H1 (cell line): ENCODE data around the gene COL6A5. TPM values are rescaled to one million over a fixed set of nuclear protein-coding genes. Genes with fewer than 3 reads are reported as not detected.

Experiments used
- CTCF ChIA-PET: fragments of 300-600 bp; sonication (Branson Sonifier 250); formaldehyde crosslinking; loops from one replicate; lab custom pipeline; 2021; ENCODE audit not compliant: partially characterized antibody; lab: Charles Lee
- POLR2A ChIA-PET: fragments of 300-600 bp; sonication (Branson Sonifier 250); formaldehyde crosslinking; loops from one replicate; lab custom pipeline; 2021; ENCODE audit warnings: inconsistent platforms; ENCODE audit not compliant: partially characterized antibody; lab: Charles Lee
- DNase-seq, 2 experiments: peaks; one replicate each; pipeline versions ENCODE4 v3.0.0 to v3.0.0-alpha.2; 2010 to 2022; ENCODE audit warnings: low spot score in 2 of 2, low read depth in 1 of 2, mixed read lengths in 1 of 2
- FAIRE-seq: peaks from 2 replicates; lab custom pipeline; 2011; peaks lifted over from hg19 to GRCh38; lab: Jason Lieb, UNC
- H2AFZ ChIP-seq: 2 replicates; pipeline ENCODE4 v1.8.1; 2012; ENCODE audit warnings: low read length, inconsistent platforms
- H2AK5ac ChIP-seq: 2 replicates; pipeline ENCODE4 v1.6.1; 2013; ENCODE audit warnings: low read depth, low read length
- H2BK120ac ChIP-seq: replicated peaks from 2 replicates; pipeline ENCODE3; 2013; ENCODE audit warnings: low read depth, low read length, inconsistent platforms
- H2BK12ac ChIP-seq: 2 replicates; pipeline ENCODE4 v1.6.1; 2013; ENCODE audit warnings: low read depth, low read length
- H2BK15ac ChIP-seq: 2 replicates; pipeline ENCODE4 v1.6.1; 2013; ENCODE audit warnings: low read length
- H2BK20ac ChIP-seq: 2 replicates; pipeline ENCODE4 v1.6.1; 2013; ENCODE audit warnings: low read length
- H2BK5ac ChIP-seq: 2 replicates; pipeline ENCODE4 v1.6.1; 2013; ENCODE audit warnings: low read depth, low read length
- H3K14ac ChIP-seq: 2 replicates; pipeline ENCODE4 v1.6.1; 2013; ENCODE audit warnings: inconsistent platforms; ENCODE audit not compliant: insufficient read length
- H3K18ac ChIP-seq: 2 replicates; pipeline ENCODE4 v1.6.1; 2013; ENCODE audit warnings: low read length; ENCODE audit errors: extremely low read depth
- H3K23ac ChIP-seq: 2 replicates; pipeline ENCODE4 v1.6.1; 2013; ENCODE audit warnings: inconsistent platforms; ENCODE audit not compliant: insufficient read length
- H3K23me2 ChIP-seq: 2 replicates; pipeline ENCODE4 v1.6.1; 2013; ENCODE audit warnings: low read depth, low read length
- H3K27ac ChIP-seq: 2 replicates; pipeline ENCODE4 v1.6.1; 2011; ENCODE audit warnings: low read depth, low read length, inconsistent platforms
- H3K27me3 ChIP-seq, 4 experiments: replicated peaks in 1 of 4; 1 replicate in 1 of 4; 2 replicates in 3 of 4; pipeline versions ENCODE4 v1.6.1 to v1.8.1; 2011 to 2013; ENCODE audit warnings: low read length in 3 of 4, mild to moderate bottlenecking in 3 of 4, inconsistent platforms in 2 of 4, mixed read lengths in 2 of 4, moderate library complexity in 1 of 4; ENCODE audit not compliant: control insufficient read depth in 3 of 4, insufficient read depth in 3 of 4; ENCODE audit errors: extremely low read depth in 1 of 4
- H3K36me3 ChIP-seq, 4 experiments: 2 replicates each; pipeline versions ENCODE4 v1.6.1 to v1.8.1; 2011 to 2013; ENCODE audit warnings: mild to moderate bottlenecking in 4 of 4, low read length in 3 of 4, moderate library complexity in 2 of 4, control low read depth in 1 of 4, inconsistent platforms in 1 of 4; ENCODE audit not compliant: insufficient read depth in 4 of 4, control insufficient read depth in 2 of 4
- H3K4ac ChIP-seq: replicated peaks from 2 replicates; pipeline ENCODE3; 2013; ENCODE audit warnings: low read length, low read depth, mixed read lengths, inconsistent platforms; ENCODE audit not compliant: insufficient read length
- H3K4me1 ChIP-seq, 4 experiments: replicated peaks in 1 of 4; 1 replicate in 1 of 4; 2 replicates in 3 of 4; pipeline versions ENCODE4 v1.6.1 to v1.8.1; 2011 to 2013; ENCODE audit warnings: low read length in 3 of 4, inconsistent platforms in 2 of 4, mixed read lengths in 1 of 4; ENCODE audit not compliant: insufficient read depth in 4 of 4, control insufficient read depth in 3 of 4
- H3K4me2 ChIP-seq, 2 experiments: 2 replicates each; pipeline versions ENCODE4 v1.6.1 to v1.8.1; 2011 to 2013; ENCODE audit warnings: low read depth in 2 of 2, low read length in 2 of 2, control low read depth in 1 of 2, inconsistent platforms in 1 of 2, mild to moderate bottlenecking in 1 of 2; ENCODE audit not compliant: insufficient read depth in 1 of 2
- H3K4me3 ChIP-seq, 4 experiments: fragments of 200-600, 300-600 bp in 1 of 4; sonication (generic), shearing (Covaris generic), sonication (Bioruptor Twin) in 1 of 4; 2 replicates each; pipeline versions ENCODE4 v1.5.1 to v1.8.1; 2011 to 2016; ENCODE audit warnings: low read length in 4 of 4, low read depth in 3 of 4, control low read depth in 2 of 4, inconsistent platforms in 2 of 4, mild to moderate bottlenecking in 2 of 4, mixed read lengths in 1 of 4, moderate library complexity in 1 of 4; ENCODE audit not compliant: insufficient read depth in 2 of 4; ENCODE audit errors: extremely low read depth in 1 of 4
- H3K56ac ChIP-seq: replicated peaks from 2 replicates; pipeline ENCODE3; 2013; ENCODE audit warnings: low read depth, mild to moderate bottlenecking, mixed read lengths, low read length, inconsistent platforms; ENCODE audit not compliant: insufficient read length
- H3K79me1 ChIP-seq: 2 replicates; pipeline ENCODE4 v1.6.1; 2013; ENCODE audit warnings: low read depth, low read length, control low read depth
- H3K79me2 ChIP-seq, 2 experiments: 2 replicates each; pipeline versions ENCODE4 v1.6.1 to v1.8.1; 2012 to 2013; ENCODE audit warnings: low read length in 2 of 2, mild to moderate bottlenecking in 2 of 2, inconsistent platforms in 1 of 2; ENCODE audit not compliant: insufficient read depth in 2 of 2, control insufficient read depth in 1 of 2
- H3K9ac ChIP-seq, 4 experiments: replicated peaks in 1 of 4; 1 replicate in 1 of 4; 2 replicates in 3 of 4; pipeline versions ENCODE4 v1.6.1 to v1.8.1; 2011 to 2013; ENCODE audit warnings: low read depth in 3 of 4, low read length in 3 of 4, control low read depth in 2 of 4, mild to moderate bottlenecking in 2 of 4, moderate library complexity in 2 of 4, inconsistent platforms in 1 of 4; ENCODE audit errors: extremely low read depth in 1 of 4
- H3K9me3 ChIP-seq, 2 experiments: 2 replicates each; pipeline versions ENCODE4 v1.6.1 to v1.8.1; 2012 to 2013; ENCODE audit warnings: mild to moderate bottlenecking in 2 of 2, moderate library complexity in 2 of 2, control low read depth in 1 of 2, inconsistent platforms in 1 of 2, low read depth in 1 of 2, low read length in 1 of 2, mixed read lengths in 1 of 2; ENCODE audit not compliant: insufficient read depth in 2 of 2
- H4K20me1 ChIP-seq, 2 experiments: replicated peaks in 1 of 2; 2 replicates each; pipeline versions ENCODE3 to v1.8.1; 2011 to 2013; ENCODE audit warnings: inconsistent platforms in 2 of 2, low read length in 2 of 2, mild to moderate bottlenecking in 1 of 2; ENCODE audit not compliant: insufficient read depth in 2 of 2, control insufficient read depth in 1 of 2
- H4K5ac ChIP-seq: 2 replicates; pipeline ENCODE4 v1.6.1; 2013; ENCODE audit warnings: low read length, low read depth, mixed read lengths, inconsistent platforms; ENCODE audit not compliant: insufficient read length
- H4K8ac ChIP-seq: 2 replicates; pipeline ENCODE4 v1.8.0; 2013; ENCODE audit warnings: mild to moderate bottlenecking, moderate library complexity, low read length, inconsistent platforms; ENCODE audit not compliant: insufficient read depth; ENCODE audit errors: extremely low read depth
- H4K91ac ChIP-seq: replicated peaks from 2 replicates; pipeline ENCODE3; 2013; ENCODE audit warnings: low read length, mixed read lengths, inconsistent platforms; ENCODE audit not compliant: insufficient read length
- BACH1 ChIP-seq: IDR thresholded peaks from 2 replicates; pipeline ENCODE4 v1.6.1; 2012; ENCODE audit warnings: low read length, improper control_type of control experiment
- BCL11A ChIP-seq, 2 experiments: IDR thresholded peaks; one replicate each; pipeline ENCODE4 v1.6.1; 2011; ENCODE audit warnings: low read depth in 2 of 2, low read length in 2 of 2, mild to moderate bottlenecking in 2 of 2
- CREB1 ChIP-seq: IDR thresholded peaks from 2 replicates; pipeline ENCODE4 v1.6.1; 2012; ENCODE audit warnings: inconsistent platforms
- GTF2F1 ChIP-seq: IDR thresholded peaks from 2 replicates; pipeline ENCODE4 v1.6.1; 2012; ENCODE audit warnings: low read depth, low read length, improper control_type of control experiment, borderline replicate concordance
- KDM4A ChIP-seq: IDR thresholded peaks from one replicate; pipeline ENCODE4 v1.7.1; 2012; ENCODE audit warnings: low read depth, mild to moderate bottlenecking, moderate library complexity, low read length, inconsistent platforms; ENCODE audit not compliant: severe bottlenecking
- ZNF274 ChIP-seq: IDR thresholded peaks from 2 replicates; pipeline ENCODE4 v1.7.0; 2012; ENCODE audit warnings: low read length, borderline replicate concordance; ENCODE audit errors: extremely low read depth
- WGBS, 2 experiments: shearing (Covaris generic) in 1 of 2; methylation state at CpG; one replicate each; pipeline versions ENCODE4 v1.1.6 to v1.1.7; 2013 to 2015; ENCODE audit warnings: low lambda C conversion rate in 2 of 2, mixed read lengths in 2 of 2, inconsistent platforms in 1 of 2, low coverage in 1 of 2, missing lambda C conversion rate in 1 of 2; ENCODE audit not compliant: insufficient replicate concordance in 2 of 2, insufficient coverage in 1 of 2, insufficient read length in 1 of 2; ENCODE audit errors: extremely low coverage in 1 of 2, missing lambda C conversion rate in 1 of 2; 5-methylcytosine and 5-hydroxymethylcytosine counted together
- polyA plus RNA-seq, 7 experiments: library from polyadenylated mRNA; depleted of rRNA in 3 of 7; stranded (reverse) in 5 of 7; unstranded in 2 of 7; fragments of >200 nt in 5 of 7; fragments of 200-250 nt in 2 of 7; gene quantifications; 1 replicate in 5 of 7; 2 replicates in 1 of 7; 4 replicates in 1 of 7; pipeline versions ENCODE4 v1.2.1 to v1.2.3, GENCODE V29; 2011 to 2013; ENCODE audit warnings: missing spikeins in 2 of 7, mixed read lengths in 2 of 7
- total RNA-seq: library from RNA; stranded (reverse); fragmentation: NEBNext Ultra II Directional; extraction: Animal tissue kit (Norgen Biotek cat#: 25700); gene quantifications from 2 replicates; pipeline ENCODE4 v1.2.1, GENCODE V29; 2021

The COL6A5 gene
- total and polyA plus RNA-seq, 2 of the 8 experiments (the other 6 are each of a cell fraction or from before 2014, with no cell fraction given) = 0.05 to 0.06 TPM

DNA sequence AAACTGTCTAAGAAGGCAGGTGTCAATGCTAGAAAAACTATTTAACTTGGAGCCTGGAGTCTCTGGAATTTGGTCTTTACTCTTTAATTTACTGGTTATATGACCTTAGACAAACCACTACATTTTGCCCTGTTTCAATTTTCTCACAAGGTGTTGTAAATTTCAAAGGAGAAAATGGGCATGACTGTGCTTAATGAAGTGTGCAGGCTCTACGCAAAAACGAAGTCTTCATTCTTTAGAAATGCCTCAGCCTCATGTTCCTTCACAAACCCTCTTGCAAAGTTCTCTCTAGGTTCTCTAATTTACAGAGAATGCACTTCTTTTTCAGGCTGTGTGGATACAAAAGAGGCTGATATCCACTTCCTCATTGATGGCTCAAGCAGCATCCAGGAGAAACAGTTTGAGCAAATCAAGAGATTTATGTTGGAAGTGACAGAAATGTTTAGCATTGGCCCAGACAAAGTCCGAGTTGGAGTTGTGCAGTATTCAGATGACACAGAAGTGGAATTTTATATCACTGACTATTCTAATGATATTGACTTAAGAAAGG lies 39.1 kb downstream of the COL6A5 start:
- Histone ChIP-seq H2AK5ac (no peak overlapping the region), H3K9ac (no peak overlapping the region), H3K18ac (no peak overlapping the region), H3K4ac (no peak overlapping the region), H2BK20ac (no peak overlapping the region), H2BK120ac (no peak overlapping the region), H3K14ac (no peak overlapping the region), H3K9me3 (no peaks in the 10 kb centered on the region), H3K79me1 (no peaks in the 10 kb centered on the region), H3K27ac (no peak overlapping the region), H3K23me2 (no peaks in the 10 kb centered on the region), H2BK15ac (no peak overlapping the region), H3K79me2 (no peaks in the 10 kb centered on the region), H3K36me3 (no peaks in the 10 kb centered on the region), H2AFZ (no peak overlapping the region), H4K91ac (no peak overlapping the region), H3K56ac (no peak overlapping the region), H3K4me1 (no peaks in the 10 kb centered on the region), H4K20me1 (no peaks in the 10 kb centered on the region), H3K27me3 (no peaks in the 10 kb centered on the region), H4K5ac (no peak overlapping the region), H2BK5ac (no peak overlapping the region), H4K8ac (no peak overlapping the region), H2BK12ac (no peak overlapping the region), H3K4me3 (no peak overlapping the region), H3K23ac (no peak overlapping the region), H3K4me2 (no peak overlapping the region)
- FAIRE-seq (no peak), DNase-seq (no peak)
- ChIA-PET CTCF (no interaction called here), POLR2A (no interaction called here)
- no peak for TF ChIP-seq BACH1
- no peak for TF ChIP-seq GTF2F1
- no peak for TF ChIP-seq CREB1
- TF ChIP-seq KDM4A = no peak
- no peak for TF ChIP-seq BCL11A (IDR thresholded peaks at IDR 0.05; ENCODE audit: low read depth in 2 of 2, low read length in 2 of 2)
- no peak for TF ChIP-seq ZNF274
- 76% methylated on average over 3 of the region's 3 CpGs; no CpG with 5 or more reads in 1 of the 2 experiments for WGBS, 2 experiments
